ENCODE data around the gene C9. TPM values are rescaled to one million over a fixed set of nuclear protein-coding genes. Genes with fewer than 3 reads are reported as not detected.
"Not testable (repeated sequence)": the region's sequence is repeated elsewhere in the genome, so short reads cannot be mapped to it uniquely, and the experiment has no call there.

C9 gene
- total and polyA plus RNA-seq, 2 donors (not counting 1 experiment from before 2014, with no cell fraction given) = not detected

DNA sequence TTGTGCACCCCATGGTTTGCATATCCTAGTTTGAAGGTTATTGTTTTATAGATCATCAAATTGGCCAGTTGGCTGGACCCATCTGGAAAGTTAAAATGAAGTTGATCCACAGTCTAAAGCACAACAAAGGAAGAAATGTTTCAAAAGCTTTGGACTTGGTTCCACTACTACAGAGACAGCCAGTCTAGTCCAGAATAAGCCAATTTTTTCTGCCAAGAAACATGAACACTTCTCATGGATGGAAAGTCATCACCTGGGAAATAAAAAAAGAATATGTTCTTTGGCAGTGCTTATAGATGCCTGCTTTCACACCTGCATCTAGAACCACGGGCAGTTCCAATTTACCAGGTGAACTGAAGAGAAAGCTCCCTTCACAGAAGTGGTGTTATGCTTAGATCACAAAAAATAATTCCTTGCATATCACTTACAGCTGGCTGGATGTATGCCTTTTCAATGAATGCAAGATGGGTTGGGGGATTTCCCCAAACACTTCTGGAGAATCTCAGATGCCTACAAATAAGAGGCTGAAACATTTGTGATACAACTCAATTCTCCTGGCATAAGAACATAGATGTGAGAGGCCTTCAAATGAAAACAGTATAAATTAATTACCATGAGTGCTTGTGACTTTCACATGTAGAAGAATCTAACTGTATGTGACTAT is 26.9 kb downstream of the C9 start:
- CTCF ChIA-PET = no interaction called here
- no peaks in the 10 kb centered on the region for H3K9me3 Mint-ChIP-seq (ENCODE audit: insufficient read depth)

DNA sequence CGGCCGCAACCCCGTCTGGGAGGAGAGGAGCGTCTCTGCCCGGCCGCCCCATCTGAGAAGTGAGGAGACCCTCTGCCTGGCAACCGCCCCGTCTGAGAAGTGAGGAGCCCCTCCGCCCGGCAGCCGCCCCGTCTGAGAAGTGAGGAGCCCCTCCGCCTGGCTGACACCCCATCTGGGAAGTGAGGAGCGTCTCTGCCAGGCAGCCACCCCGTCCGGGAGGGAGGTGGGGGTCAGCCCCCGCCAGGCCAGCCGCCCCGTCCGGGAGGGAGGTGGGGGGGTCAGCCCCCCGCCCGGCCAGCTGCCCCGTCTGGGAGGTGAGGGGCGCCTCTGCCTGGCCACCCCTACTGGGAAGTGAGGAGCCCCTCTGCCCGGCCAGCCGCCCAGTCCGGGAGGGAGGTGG is 30.0 kb downstream of the C9 start:
- H3K4me3 Mint-ChIP-seq; H3K9ac ChIP-seq (ENCODE audit: low read length); H2AFZ ChIP-seq (ENCODE audit: insufficient read depth, low read depth, low read length, poor library complexity, severe bottlenecking); ATAC-seq (ENCODE audit: low read depth); POLR2A ChIA-PET; H3K79me2 ChIP-seq (ENCODE audit: control insufficient read depth, insufficient read depth, low read length); H3K4me3 ChIP-seq (ENCODE audit: control extremely low read depth in 1 of 5, extremely low read depth in 1 of 5, insufficient read depth in 1 of 5, low read depth in 2 of 5, low read length in 4 of 5); H3K4me1 Mint-ChIP-seq; CTCF ChIA-PET; H3K4me1 ChIP-seq (ENCODE audit: control insufficient read depth in 2 of 2, insufficient read depth in 2 of 2, low read length in 2 of 2); H3K9me3 Mint-ChIP-seq (ENCODE audit: insufficient read depth); H3K27ac ChIP-seq (ENCODE audit: low read length in 2 of 2); H3K27me3 ChIP-seq (replicated peaks in 1 of 4; ENCODE audit: control extremely low read depth in 1 of 4, control insufficient read depth in 3 of 4, insufficient read depth in 4 of 4, low read length in 3 of 4); intact Hi-C loops (cut with micrococcal nuclease); H4K20me1 ChIP-seq (ENCODE audit: control insufficient read depth, insufficient read depth, low read length, poor library complexity, severe bottlenecking); DNase-seq; H3K4me2 ChIP-seq (replicated peaks; ENCODE audit: low read depth, low read length, poor library complexity, severe bottlenecking); H3K36me3 ChIP-seq (replicated peaks in 1 of 2; ENCODE audit: control extremely low read depth in 1 of 2, control insufficient read depth in 1 of 2, extremely low read depth in 1 of 2, insufficient read depth in 2 of 2, low read length in 1 of 2); H3K27me3 Mint-ChIP-seq; H3K27ac Mint-ChIP-seq: not testable (repeated sequence)
- 97% methylated on average over 12 of the region's 27 CpGs for WGBS (ENCODE audit: insufficient coverage)
- H3K9me3 ChIP-seq (ENCODE audit: control extremely low read depth in 1 of 3, control insufficient read depth in 2 of 3, insufficient read depth in 1 of 3, low read length in 2 of 3) = peaks cover 0 to 13% (median 0%) of the 10 kb centered on the region in 3 donors

More for the DNA sequence above, 26.9 kb downstream of the C9 start:
- H3K79me2 ChIP-seq (ENCODE audit: control insufficient read depth, insufficient read depth, low read length) = no peaks in the 10 kb centered on the region
- TF ChIP-seq EZH2 (IDR thresholded peaks at IDR 0.05; ENCODE audit: borderline replicate concordance, insufficient read depth, low read depth, low read length, poor library complexity, severe bottlenecking) = no peak
- TF ChIP-seq, protein P1, sequence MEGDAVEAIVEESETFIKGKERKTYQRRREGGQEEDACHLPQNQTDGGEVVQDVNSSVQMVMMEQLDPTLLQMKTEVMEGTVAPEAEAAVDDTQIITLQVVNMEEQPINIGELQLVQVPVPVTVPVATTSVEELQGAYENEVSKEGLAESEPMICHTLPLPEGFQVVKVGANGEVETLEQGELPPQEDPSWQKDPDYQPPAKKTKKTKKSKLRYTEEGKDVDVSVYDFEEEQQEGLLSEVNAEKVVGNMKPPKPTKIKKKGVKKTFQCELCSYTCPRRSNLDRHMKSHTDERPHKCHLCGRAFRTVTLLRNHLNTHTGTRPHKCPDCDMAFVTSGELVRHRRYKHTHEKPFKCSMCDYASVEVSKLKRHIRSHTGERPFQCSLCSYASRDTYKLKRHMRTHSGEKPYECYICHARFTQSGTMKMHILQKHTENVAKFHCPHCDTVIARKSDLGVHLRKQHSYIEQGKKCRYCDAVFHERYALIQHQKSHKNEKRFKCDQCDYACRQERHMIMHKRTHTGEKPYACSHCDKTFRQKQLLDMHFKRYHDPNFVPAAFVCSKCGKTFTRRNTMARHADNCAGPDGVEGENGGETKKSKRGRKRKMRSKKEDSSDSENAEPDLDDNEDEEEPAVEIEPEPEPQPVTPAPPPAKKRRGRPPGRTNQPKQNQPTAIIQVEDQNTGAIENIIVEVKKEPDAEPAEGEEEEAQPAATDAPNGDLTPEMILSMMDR (IDR thresholded peaks at IDR 0.05) = no peak
- intact Hi-C loops (cut with micrococcal nuclease) = no loop called here
- H3K27me3 Mint-ChIP-seq = peaks cover 19% of the 10 kb centered on the region
- H3K4me2 ChIP-seq (replicated peaks; ENCODE audit: low read depth, low read length, poor library complexity, severe bottlenecking) = no peak overlapping the region
- H3K36me3 ChIP-seq (replicated peaks in 1 of 2; ENCODE audit: control extremely low read depth in 1 of 2, control insufficient read depth in 1 of 2, extremely low read depth in 1 of 2, insufficient read depth in 2 of 2, low read length in 1 of 2) = no peaks in the 10 kb centered on the region
- H3K27me3 ChIP-seq (replicated peaks in 1 of 4; ENCODE audit: control extremely low read depth in 1 of 4, control insufficient read depth in 3 of 4, insufficient read depth in 4 of 4, low read length in 3 of 4) = no peaks in the 10 kb centered on the region
- WGBS (ENCODE audit: insufficient coverage) = no CpG with 5 or more reads among the region's 1 CpG
- POLR2A ChIA-PET = no interaction called here
- no peak overlapping the region for H3K27ac ChIP-seq (ENCODE audit: low read length in 2 of 2)
- no peak overlapping the region for H3K27ac Mint-ChIP-seq
- DNase-seq (no peak), ATAC-seq (ENCODE audit: low read depth) (no peak)
- H3K9me3 ChIP-seq (ENCODE audit: control extremely low read depth in 1 of 3, control insufficient read depth in 2 of 3, insufficient read depth in 1 of 3, low read length in 2 of 3) = peaks cover 0 to 13% (median 0%) of the 10 kb centered on the region in 3 donors
- no peak overlapping the region for H2AFZ ChIP-seq (ENCODE audit: insufficient read depth, low read depth, low read length, poor library complexity, severe bottlenecking)
- no peak overlapping the region for H3K4me3 ChIP-seq (ENCODE audit: control extremely low read depth in 1 of 5, extremely low read depth in 1 of 5, insufficient read depth in 1 of 5, low read depth in 2 of 5, low read length in 4 of 5)
- H4K20me1 ChIP-seq (ENCODE audit: control insufficient read depth, insufficient read depth, low read length, poor library complexity, severe bottlenecking) = no peaks in the 10 kb centered on the region
- H3K4me1 ChIP-seq (ENCODE audit: control insufficient read depth in 2 of 2, insufficient read depth in 2 of 2, low read length in 2 of 2) = no peaks in the 10 kb centered on the region
- H3K9ac ChIP-seq (ENCODE audit: low read length) = no peak overlapping the region
- no peaks in the 10 kb centered on the region for H3K4me1 Mint-ChIP-seq
- no peak overlapping the region for H3K4me3 Mint-ChIP-seq
